Keratinocyte (primary cell): ENCODE results near the gene ABCA10.

Experiments
- CTCF ChIP-seq, 3 experiments: IDR thresholded peaks in 1 of 3; conservative IDR thresholded peaks in 1 of 3; optimal IDR thresholded peaks in 1 of 3; 2 replicates in 2 of 3; 3 replicates in 1 of 3; pipeline versions ENCODE3 to v1.5.1; 2011; ENCODE audit warnings: low read length in 3 of 3, mild to moderate bottlenecking in 3 of 3, moderate library complexity in 2 of 3, control low read depth in 1 of 3, inconsistent platforms in 1 of 3; ENCODE audit not compliant: insufficient read depth in 2 of 3; ENCODE audit errors: extremely low read depth in 1 of 3
- EZH2 ChIP-seq: IDR thresholded peaks from one replicate; pipeline ENCODE4 v1.6.1; 2012; ENCODE audit warnings: inconsistent platforms, mild to moderate bottlenecking, low read length, moderate library complexity

GRCh38 chr17:69105907-69106730 lies 122.5 kb downstream of the ABCA10 start:
- TF ChIP-seq CTCF (optimal IDR thresholded peaks at IDR 0.05 in 1 of 3, IDR thresholded peaks at IDR 0.05 in 1 of 3, conservative IDR thresholded peaks at IDR 0.05 in 1 of 3; ENCODE audit: extremely low read depth in 1 of 3, insufficient read depth in 2 of 3, low read length in 3 of 3) (no peak), EZH2 (no peak)
